ENCODE measurements around the gene AARS1.

GRCh38 chr16:70255574-70255973, 33.7 kb downstream of the AARS1 start:
- TF ChIP-seq NPAS2 (CRISPR knock-in tag; IDR thresholded peaks at IDR 0.05; ENCODE audit: borderline replicate concordance) (no peak), SMC3 (IDR thresholded peaks at IDR 0.05) (no peak), KDM1A (IDR thresholded peaks at IDR 0.05; ENCODE audit: low read depth) (no peak), FOSL2 (IDR thresholded peaks at IDR 0.05) (no peak), FOSL2 (CRISPR knock-in tag; IDR thresholded peaks at IDR 0.05) (no peak), CHD2 (IDR thresholded peaks at IDR 0.05; ENCODE audit: low read length, partially characterized antibody) (no peak), EP300 (IDR thresholded peaks at IDR 0.05) (no peak), POLR2A (IDR thresholded peaks at IDR 0.05; ENCODE audit: low read length) (no peak)
- TF ChIP-seq, protein P1, sequence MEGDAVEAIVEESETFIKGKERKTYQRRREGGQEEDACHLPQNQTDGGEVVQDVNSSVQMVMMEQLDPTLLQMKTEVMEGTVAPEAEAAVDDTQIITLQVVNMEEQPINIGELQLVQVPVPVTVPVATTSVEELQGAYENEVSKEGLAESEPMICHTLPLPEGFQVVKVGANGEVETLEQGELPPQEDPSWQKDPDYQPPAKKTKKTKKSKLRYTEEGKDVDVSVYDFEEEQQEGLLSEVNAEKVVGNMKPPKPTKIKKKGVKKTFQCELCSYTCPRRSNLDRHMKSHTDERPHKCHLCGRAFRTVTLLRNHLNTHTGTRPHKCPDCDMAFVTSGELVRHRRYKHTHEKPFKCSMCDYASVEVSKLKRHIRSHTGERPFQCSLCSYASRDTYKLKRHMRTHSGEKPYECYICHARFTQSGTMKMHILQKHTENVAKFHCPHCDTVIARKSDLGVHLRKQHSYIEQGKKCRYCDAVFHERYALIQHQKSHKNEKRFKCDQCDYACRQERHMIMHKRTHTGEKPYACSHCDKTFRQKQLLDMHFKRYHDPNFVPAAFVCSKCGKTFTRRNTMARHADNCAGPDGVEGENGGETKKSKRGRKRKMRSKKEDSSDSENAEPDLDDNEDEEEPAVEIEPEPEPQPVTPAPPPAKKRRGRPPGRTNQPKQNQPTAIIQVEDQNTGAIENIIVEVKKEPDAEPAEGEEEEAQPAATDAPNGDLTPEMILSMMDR (IDR thresholded peaks at IDR 0.05), result no peak

Data from A549 (cell line).